Fibroblast of mammary gland (primary cell): Measurements from ENCODE around the gene MEF2A.
A peak's percentile ranks its signal among the peaks of the same experiment; 100 is the strongest.

Source experiments
- DNase-seq: peaks from one replicate; pipeline ENCODE4 v3.0.0-alpha.2; 2010; ENCODE audit warnings: low read depth
- H3K4me3 ChIP-seq: 2 replicates; pipeline ENCODE4 v1.5.1; 2011; ENCODE audit warnings: low read depth, mild to moderate bottlenecking, low read length, moderate library complexity; ENCODE audit not compliant: control insufficient read depth
- CTCF ChIP-seq: conservative IDR thresholded peaks from 2 replicates; pipeline ENCODE4 v1.5.1; 2011; ENCODE audit warnings: low read depth, low read length, inconsistent platforms; ENCODE audit not compliant: control insufficient read depth, insufficient read depth

The MEF2A gene

GRCh38 chr15:99720533-99720932 is 154.7 kb downstream of the MEF2A start:
- no peak overlapping the region for H3K4me3 ChIP-seq
- TF ChIP-seq CTCF = no peak
- DNase-seq = no peak

DNA sequence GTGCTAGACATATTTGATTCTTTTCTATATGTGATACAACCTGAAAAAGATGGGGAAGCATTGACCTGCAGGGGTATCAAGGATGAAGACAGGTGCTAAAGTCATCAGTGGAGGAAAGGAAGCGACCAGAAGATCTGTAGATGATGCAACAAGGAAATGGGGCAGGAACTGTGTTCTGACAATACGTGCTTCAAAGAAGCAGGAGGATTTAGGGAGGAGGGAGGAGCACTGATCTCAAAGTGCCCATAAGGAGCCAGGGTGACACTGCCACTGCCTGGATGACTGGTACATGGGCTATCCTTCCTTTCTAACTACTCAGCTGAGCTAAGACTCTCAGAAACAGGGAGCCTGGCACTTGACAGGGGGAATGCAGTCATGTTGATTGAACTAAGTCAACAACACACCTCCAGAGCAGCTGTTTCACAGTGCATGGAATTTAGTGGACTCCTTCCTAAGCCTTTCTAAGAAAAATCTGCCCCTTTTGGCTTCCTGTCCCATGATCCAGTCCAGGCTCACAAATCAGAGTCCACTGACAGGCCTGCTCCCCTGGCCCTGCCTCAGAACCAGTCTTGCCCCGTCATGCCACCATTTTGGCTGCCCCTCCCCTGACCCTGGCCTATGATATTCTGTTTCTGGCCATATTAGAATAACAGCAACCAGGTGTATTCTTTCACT is 155.5 kb downstream of the MEF2A start:
- TF ChIP-seq CTCF = no peak
- H3K4me3 ChIP-seq = no peak overlapping the region

GRCh38 chr15:99721896-99722295 is 156.1 kb downstream of the MEF2A start:
- peak; percentile 51 for DNase-seq
- no peak for TF ChIP-seq CTCF
- no peak overlapping the region for H3K4me3 ChIP-seq

More for the DNA sequence above, 155.5 kb downstream of the MEF2A start:
- DNase-seq = no peak

GRCh38 chr15:99722406-99722805 is 156.6 kb downstream of the MEF2A start:
- DNase-seq = no peak
- H3K4me3 ChIP-seq = no peak overlapping the region
- no peak for TF ChIP-seq CTCF

- TF ChIP-seq CTCF = no peak
- no peak for DNase-seq
Observed at GRCh38 chr15:99726333-99726732, 160.5 kb downstream of the MEF2A start.

DNA sequence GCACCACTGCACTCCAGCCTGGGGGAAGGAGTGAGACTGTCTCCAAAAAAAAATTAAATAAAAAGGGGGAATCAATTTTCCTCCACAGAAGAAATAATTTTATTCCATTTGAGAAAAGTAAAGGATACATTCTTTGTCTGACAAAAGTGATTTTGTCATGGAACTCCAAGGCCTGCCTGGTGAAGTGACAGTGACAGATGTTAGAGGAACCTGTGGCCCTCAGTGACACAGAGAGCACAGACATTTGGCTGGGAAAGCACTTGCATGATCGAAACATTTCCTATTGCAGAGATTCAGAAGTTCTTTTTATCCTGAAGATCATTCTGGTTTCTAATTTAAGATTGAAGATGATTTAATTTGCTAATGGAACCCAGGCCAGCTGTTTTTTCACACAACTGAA is 161.5 kb downstream of the MEF2A start:
- TF ChIP-seq CTCF = no peak
- no peak for DNase-seq
- H3K4me3 ChIP-seq = no peak overlapping the region

More at GRCh38 chr15:99726333-99726732, 160.5 kb downstream of the MEF2A start:
- no peak overlapping the region for H3K4me3 ChIP-seq
